Erythroblast (primary cell): ENCODE measurements around the gene PNMT.
A peak's percentile ranks its signal among the peaks of the same experiment; 100 is the strongest.

Experiments
- DNase-seq, 2 experiments: peaks; one replicate each; lab custom pipeline; 2025; lab: John Stamatoyannopoulos, UW
- GATA1 ChIP-seq: IDR thresholded peaks from 2 replicates; pipeline ENCODE4 v1.6.1; 2011; ENCODE audit warnings: low read depth, mild to moderate bottlenecking, control low read depth, low read length, moderate library complexity
- POLR2A ChIP-seq: IDR thresholded peaks from 2 replicates; pipeline ENCODE4 v1.6.1; 2011; ENCODE audit warnings: mild to moderate bottlenecking, low read length

The PNMT gene

DNA sequence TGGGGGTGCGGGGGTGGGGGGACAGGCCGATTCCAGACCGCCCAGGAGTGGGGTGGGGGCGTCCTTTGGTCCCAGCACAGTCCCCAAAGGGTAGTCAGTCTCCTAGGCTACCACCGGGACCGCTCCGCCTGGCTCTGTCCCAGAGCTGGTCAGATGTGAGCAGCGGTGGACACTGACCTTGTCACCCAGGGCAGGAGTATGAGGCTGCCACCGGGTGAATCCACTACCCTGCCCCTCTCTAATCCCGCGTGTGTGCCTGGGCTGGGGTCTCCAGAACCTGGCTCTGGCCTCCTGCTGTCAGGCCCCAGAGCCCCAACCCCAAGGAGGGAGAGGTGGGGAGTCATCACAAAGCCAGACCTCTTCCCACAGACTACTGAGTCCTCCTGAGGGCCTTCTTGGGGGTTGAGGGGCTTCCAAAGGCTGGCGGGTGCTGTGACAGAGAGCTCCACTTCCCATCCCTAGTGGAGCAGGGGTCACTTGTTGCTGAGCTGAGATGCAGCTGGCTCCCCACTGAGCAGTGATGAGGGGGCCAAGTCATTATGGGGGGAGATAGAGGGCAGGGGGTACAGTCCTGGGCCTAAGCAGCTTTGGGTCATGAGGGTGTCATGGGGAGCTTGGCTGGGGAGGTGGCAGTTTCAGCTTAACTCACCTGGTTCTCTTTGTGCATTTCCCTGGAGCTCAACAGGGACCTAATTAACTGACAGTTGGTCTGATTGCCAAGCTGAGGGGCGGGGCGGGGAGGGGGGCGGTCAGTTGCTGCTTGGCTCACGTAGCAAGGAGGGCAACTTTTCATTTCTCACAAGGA lies 40.3 kb upstream of the PNMT start:
- TF ChIP-seq GATA1 (no peak), POLR2A (no peak)
- no peak for DNase-seq

DNA sequence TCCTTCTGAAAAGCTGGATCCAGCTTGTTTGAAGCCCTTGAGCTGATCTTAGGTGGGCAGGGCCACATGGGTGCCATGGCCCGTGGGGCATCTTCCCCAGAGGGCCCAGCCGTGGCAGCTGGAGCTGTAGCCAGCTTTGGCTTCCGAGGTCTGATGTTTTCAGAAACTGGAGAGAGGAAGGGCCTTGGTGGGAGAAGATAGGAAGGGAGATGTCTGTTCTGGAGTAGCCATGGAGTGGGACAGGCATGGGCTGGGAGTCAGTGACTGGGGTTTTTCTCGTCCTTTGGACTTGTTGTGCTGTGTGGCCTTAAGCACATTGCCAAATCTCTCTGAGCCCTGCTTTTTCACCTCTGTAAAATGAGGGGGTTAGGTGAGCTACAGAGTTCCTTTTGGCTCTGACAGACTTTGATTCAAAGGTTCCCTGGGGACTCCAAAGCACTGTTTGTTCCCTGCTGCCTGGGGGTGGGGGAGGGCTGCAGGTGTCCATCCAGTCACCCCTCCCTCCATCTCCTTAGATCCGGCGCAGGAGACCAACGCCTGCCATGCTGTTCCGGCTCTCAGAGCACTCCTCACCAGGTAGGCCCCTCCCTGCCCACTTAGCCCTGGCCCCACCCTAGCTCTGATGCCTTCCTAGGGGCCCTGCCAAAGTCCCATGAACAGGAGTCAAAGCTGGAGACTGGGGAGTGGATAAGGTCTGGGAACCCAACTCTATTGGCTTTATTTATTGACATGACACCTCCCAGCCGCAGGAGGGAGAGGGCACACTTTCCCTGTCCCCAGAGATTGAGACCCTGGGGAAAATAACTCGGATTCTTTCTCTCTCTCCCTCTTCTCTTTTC lies 39.4 kb upstream of the PNMT start:
- TF ChIP-seq POLR2A (no peak), GATA1 (no peak)

DNA sequence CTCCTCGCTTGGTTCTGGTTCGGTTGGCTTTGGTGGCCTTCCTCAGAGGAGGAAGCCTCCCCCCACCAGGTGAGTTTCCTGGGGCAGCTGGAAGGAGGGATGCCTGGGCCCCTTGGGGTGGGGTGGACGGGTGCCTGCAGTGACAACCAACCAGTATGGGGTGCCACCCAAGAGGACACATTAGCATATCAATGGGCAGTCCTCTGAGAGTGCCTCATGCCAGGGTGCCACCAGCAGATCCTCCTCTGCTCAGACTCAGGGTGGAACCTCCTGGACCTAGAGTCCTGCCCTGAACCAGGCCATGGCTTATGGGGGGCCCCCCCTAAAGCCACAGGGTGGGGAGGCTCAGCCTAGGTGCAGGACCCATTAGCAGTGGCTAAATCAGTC lies 38.8 kb upstream of the PNMT start:
- no peak for DNase-seq
- no peak for TF ChIP-seq POLR2A
- TF ChIP-seq GATA1: no peak

More for the DNA sequence above, 39.4 kb upstream of the PNMT start:
- DNase-seq: no peak

GRCh38 chr17:39629898-39630297 lies 38.4 kb upstream of the PNMT start:
- TF ChIP-seq GATA1 (no peak), POLR2A (no peak)

GRCh38 chr17:39631403-39631802 lies 36.9 kb upstream of the PNMT start:
- no peak for TF ChIP-seq GATA1
- no peak for TF ChIP-seq POLR2A
- DNase-seq: no peak

More at GRCh38 chr17:39629898-39630297, 38.4 kb upstream of the PNMT start:
- DNase-seq: no peak

- TF ChIP-seq GATA1: no peak
- TF ChIP-seq POLR2A: no peak
- DNase-seq: no peak
Observed at GRCh38 chr17:39632153-39632941, 35.9 kb upstream of the PNMT start.

DNA sequence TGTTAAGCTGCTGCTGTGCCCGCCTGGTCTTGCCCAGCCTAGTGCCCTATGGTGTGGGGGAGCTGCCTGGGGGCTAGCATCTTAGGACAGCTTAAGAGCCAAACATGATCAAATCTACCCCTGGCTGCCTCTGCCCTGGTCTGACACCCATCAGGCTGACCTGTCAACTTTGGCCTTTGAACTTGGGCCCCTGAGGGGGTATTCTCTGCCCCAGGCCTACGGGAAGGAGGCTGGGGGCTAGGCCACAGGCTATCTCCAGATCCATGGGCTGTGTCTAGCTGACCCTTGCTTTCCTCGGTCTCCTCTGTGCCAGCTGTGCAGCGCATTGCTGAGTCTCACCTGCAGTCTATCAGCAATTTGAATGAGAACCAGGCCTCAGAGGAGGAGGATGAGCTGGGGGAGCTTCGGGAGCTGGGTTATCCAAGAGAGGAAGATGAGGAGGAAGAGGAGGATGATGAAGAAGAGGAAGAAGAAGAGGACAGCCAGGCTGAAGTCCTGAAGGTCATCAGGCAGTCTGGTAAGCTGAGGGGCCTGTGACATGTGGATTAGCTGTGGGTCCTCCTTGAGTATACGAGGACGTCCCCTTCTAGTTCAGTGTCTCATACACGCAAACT lies 34.6 kb upstream of the PNMT start:
- TF ChIP-seq POLR2A (no peak), GATA1 (no peak)
- no peak for DNase-seq

GRCh38 chr17:39634384-39634871 lies 33.8 kb upstream of the PNMT start:
- TF ChIP-seq POLR2A: no peak
- TF ChIP-seq GATA1: no peak
- peak; percentile 51 to 70 for DNase-seq

- no peak for DNase-seq
- no peak for TF ChIP-seq GATA1
- TF ChIP-seq POLR2A: no peak
Observed at GRCh38 chr17:39635614-39636176, 32.6 kb upstream of the PNMT start.

DNA sequence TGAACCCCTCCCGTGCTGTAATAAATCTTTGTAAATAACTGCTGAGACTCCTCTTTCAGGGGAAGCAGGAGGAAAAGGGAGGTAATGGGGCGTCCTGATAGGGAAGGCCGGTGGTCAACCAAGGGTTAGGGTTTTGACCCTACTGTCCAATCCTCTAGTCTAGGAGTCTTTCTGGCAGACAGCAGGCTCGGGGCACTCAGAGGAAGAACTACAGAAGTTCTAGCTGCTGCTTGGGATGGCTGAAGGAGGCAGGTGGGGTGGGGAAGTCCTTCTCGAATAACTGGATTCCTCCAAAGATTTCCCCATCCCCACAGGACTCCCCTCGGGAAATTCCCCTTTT lies 31.7 kb upstream of the PNMT start:
- TF ChIP-seq GATA1 (no peak), POLR2A (no peak)
- no peak for DNase-seq

DNA sequence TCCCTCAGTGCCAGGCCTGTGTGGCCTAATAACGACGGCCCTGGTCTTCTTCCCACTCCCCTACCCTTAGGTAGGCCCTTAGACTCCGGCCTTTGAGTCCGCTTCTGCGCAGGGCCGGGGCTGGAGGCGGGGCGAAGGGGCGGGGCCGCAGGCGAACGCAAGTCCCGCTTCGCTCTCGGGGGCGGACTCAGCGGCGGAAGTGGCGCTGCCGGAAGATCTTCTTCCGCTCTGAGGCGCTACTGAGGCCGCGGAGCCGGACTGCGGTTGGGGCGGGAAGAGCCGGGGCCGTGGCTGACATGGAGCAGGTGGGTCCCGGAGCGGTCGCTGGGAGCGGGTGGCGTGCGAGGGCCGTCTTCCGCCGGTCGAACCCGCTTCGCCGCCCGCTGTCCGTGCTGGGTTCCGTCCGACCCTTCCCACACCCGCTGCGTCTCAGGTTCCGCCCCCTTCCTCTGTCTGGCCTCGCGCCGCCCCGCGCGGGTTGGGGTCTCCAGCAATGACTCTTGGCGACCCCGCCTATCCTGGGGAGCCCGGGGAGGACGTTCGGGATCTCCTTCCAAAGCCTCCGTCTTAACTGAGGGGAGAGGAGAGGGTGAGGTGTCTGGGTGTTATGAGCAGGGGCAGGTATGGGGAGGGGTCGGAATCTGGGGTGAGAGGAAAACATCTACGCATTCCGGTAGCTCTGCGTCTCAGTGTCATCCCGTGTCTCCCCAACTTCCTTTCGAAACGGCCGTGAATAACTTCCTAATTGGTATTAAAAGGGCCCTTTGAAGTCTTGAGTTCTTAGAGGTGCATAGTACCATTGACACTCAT lies 31.1 kb upstream of the PNMT start, which contains the start of gene STARD3:
Gene STARD3, plus strand, starts transcription at position 218 of the 810 bp plus-strand sequence. CDS start 16,388 bp downstream, outside the sequence.
- DNase-seq: peak; percentile 93 to 94
- TF ChIP-seq POLR2A: peak; percentile 67
- TF ChIP-seq GATA1: no peak

- no peak for TF ChIP-seq GATA1
- no peak for TF ChIP-seq POLR2A
- DNase-seq: peak; percentile 36 to 45
Observed at GRCh38 chr17:39638317-39638716, 29.9 kb upstream of the PNMT start.
